ENCODE measurements around the gene RPS2.
"Not testable (repeated sequence)": the region's sequence is repeated elsewhere in the genome, so short reads cannot be mapped to it uniquely, and the experiment has no call there.

The RPS2 gene

GRCh38 chr16:1940273-1941161 lies 24.1 kb downstream of the RPS2 start:
- H3K9me3 ChIP-seq (ENCODE audit: insufficient read depth, low read length), result no peaks in the 10 kb centered on the region
- no peak overlapping the region for H3K27ac ChIP-seq (ENCODE audit: low read depth, low read length)
- no peaks in the 10 kb centered on the region for H3K79me2 ChIP-seq (ENCODE audit: insufficient read depth, low read length)
- no peak overlapping the region for H3K9ac ChIP-seq (ENCODE audit: low read length)
- no peaks in the 10 kb centered on the region for H4K20me1 ChIP-seq (ENCODE audit: low read depth, low read length)
- no peaks in the 10 kb centered on the region for H3F3A ChIP-seq (ENCODE audit: insufficient read depth)
- H3K27me3 ChIP-seq (ENCODE audit: low read length), result no peaks in the 10 kb centered on the region
- H2AFZ ChIP-seq (ENCODE audit: low read depth, low read length, severe bottlenecking), result no peak overlapping the region
- H3K4me3 ChIP-seq (ENCODE audit: insufficient read depth, low read length, poor library complexity, severe bottlenecking), result no peak overlapping the region
- no peaks in the 10 kb centered on the region for H3K9me2 ChIP-seq (replicated peaks; ENCODE audit: insufficient read depth, low read length)
- H3K4me2 ChIP-seq (ENCODE audit: low read depth, low read length, poor library complexity, severe bottlenecking), result no peak overlapping the region
- TF ChIP-seq EZH2phosphoT487 (conservative IDR thresholded peaks at IDR 0.05; ENCODE audit: low read length), result no peak
- TF ChIP-seq, protein P1, sequence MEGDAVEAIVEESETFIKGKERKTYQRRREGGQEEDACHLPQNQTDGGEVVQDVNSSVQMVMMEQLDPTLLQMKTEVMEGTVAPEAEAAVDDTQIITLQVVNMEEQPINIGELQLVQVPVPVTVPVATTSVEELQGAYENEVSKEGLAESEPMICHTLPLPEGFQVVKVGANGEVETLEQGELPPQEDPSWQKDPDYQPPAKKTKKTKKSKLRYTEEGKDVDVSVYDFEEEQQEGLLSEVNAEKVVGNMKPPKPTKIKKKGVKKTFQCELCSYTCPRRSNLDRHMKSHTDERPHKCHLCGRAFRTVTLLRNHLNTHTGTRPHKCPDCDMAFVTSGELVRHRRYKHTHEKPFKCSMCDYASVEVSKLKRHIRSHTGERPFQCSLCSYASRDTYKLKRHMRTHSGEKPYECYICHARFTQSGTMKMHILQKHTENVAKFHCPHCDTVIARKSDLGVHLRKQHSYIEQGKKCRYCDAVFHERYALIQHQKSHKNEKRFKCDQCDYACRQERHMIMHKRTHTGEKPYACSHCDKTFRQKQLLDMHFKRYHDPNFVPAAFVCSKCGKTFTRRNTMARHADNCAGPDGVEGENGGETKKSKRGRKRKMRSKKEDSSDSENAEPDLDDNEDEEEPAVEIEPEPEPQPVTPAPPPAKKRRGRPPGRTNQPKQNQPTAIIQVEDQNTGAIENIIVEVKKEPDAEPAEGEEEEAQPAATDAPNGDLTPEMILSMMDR (IDR thresholded peaks at IDR 0.05; ENCODE audit: insufficient read depth, low read length, poor library complexity, severe bottlenecking), result no peak
- no peaks in the 10 kb centered on the region for H3K36me3 ChIP-seq (ENCODE audit: low read length)

DNA sequence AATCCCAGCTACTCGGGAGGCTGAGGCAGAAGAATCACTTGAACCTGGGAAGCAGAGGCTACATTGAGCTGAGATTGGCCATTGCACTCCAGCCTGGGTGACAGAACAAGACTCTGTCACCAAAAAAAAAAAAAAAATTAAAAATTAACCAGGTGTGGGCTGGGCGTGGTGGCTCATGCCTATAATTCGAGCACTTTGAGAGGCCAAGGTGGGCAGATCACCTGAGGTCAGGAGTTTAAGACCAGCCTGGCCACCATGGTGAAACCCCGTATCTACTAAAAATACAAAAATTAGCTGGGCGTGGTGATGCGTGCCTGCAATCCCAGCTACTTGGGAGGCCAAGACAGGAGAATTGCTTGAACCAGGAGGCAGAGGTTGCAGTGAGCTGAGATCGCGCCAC lies 24.8 kb downstream of the RPS2 start:
- H3K27me3 ChIP-seq (ENCODE audit: low read length); H2AFZ ChIP-seq (ENCODE audit: low read depth, low read length, severe bottlenecking); H4K20me1 ChIP-seq (ENCODE audit: low read depth, low read length); H3K4me3 ChIP-seq (ENCODE audit: insufficient read depth, low read length, poor library complexity, severe bottlenecking); H3K9me2 ChIP-seq (replicated peaks; ENCODE audit: insufficient read depth, low read length); H3K9me3 ChIP-seq (ENCODE audit: insufficient read depth, low read length); H3F3A ChIP-seq (ENCODE audit: insufficient read depth); H3K9ac ChIP-seq (ENCODE audit: low read length); H3K79me2 ChIP-seq (ENCODE audit: insufficient read depth, low read length); H3K36me3 ChIP-seq (ENCODE audit: low read length); H3K4me2 ChIP-seq (ENCODE audit: low read depth, low read length, poor library complexity, severe bottlenecking); H3K27ac ChIP-seq (ENCODE audit: low read depth, low read length): not testable (repeated sequence)

- Histone ChIP-seq H3K27ac (ENCODE audit: low read depth, low read length) (no peak overlapping the region), H3K4me2 (ENCODE audit: low read depth, low read length, poor library complexity, severe bottlenecking) (no peak overlapping the region), H4K20me1 (ENCODE audit: low read depth, low read length) (no peaks in the 10 kb centered on the region), H3K79me2 (ENCODE audit: insufficient read depth, low read length) (no peaks in the 10 kb centered on the region), H3K9me2 (replicated peaks; ENCODE audit: insufficient read depth, low read length) (no peaks in the 10 kb centered on the region), H3F3A (ENCODE audit: insufficient read depth) (no peaks in the 10 kb centered on the region), H3K36me3 (ENCODE audit: low read length) (no peaks in the 10 kb centered on the region), H3K9ac (ENCODE audit: low read length) (no peak overlapping the region), H2AFZ (ENCODE audit: low read depth, low read length, severe bottlenecking) (no peak overlapping the region), H3K27me3 (ENCODE audit: low read length) (no peaks in the 10 kb centered on the region), H3K4me3 (ENCODE audit: insufficient read depth, low read length, poor library complexity, severe bottlenecking) (no peak overlapping the region), H3K9me3 (ENCODE audit: insufficient read depth, low read length) (no peaks in the 10 kb centered on the region)
- no peak for TF ChIP-seq EZH2phosphoT487 (conservative IDR thresholded peaks at IDR 0.05; ENCODE audit: low read length)
Observed at GRCh38 chr16:1938910-1939309, 25.7 kb downstream of the RPS2 start.

DNA sequence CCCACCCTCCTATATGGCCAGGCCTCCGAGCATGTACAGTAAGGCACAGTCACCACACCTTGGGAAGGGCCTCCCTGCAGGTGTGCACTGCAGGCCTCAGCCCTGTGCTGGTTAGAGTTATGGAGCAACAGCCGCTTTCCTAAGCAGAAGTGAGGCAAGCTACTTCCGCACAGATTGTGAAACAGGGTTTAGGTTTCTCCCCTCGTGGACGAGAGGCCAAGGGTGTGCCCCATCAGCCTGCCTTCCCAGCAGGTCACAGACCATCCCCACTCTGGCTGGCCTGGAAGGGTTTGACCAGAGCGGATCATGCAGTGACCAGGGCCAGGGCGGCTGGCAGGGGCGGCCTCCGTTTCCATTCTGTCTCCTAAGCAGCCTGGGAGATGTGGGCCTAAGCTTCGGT lies 26.3 kb downstream of the RPS2 start:
- Histone ChIP-seq H3K27ac (ENCODE audit: low read depth, low read length) (no peak overlapping the region), H4K20me1 (ENCODE audit: low read depth, low read length) (no peaks in the 10 kb centered on the region), H3K36me3 (ENCODE audit: low read length) (no peaks in the 10 kb centered on the region), H2AFZ (ENCODE audit: low read depth, low read length, severe bottlenecking) (no peak overlapping the region), H3K27me3 (ENCODE audit: low read length) (no peaks in the 10 kb centered on the region), H3K4me2 (ENCODE audit: low read depth, low read length, poor library complexity, severe bottlenecking) (no peak overlapping the region), H3K9me2 (replicated peaks; ENCODE audit: insufficient read depth, low read length) (no peaks in the 10 kb centered on the region), H3K79me2 (ENCODE audit: insufficient read depth, low read length) (no peaks in the 10 kb centered on the region), H3K9me3 (ENCODE audit: insufficient read depth, low read length) (no peaks in the 10 kb centered on the region), H3K4me3 (ENCODE audit: insufficient read depth, low read length, poor library complexity, severe bottlenecking) (no peak overlapping the region), H3K9ac (ENCODE audit: low read length) (no peak overlapping the region), H3F3A (ENCODE audit: insufficient read depth) (no peaks in the 10 kb centered on the region)
- no peak for TF ChIP-seq EZH2phosphoT487 (conservative IDR thresholded peaks at IDR 0.05; ENCODE audit: low read length)
- TF ChIP-seq, protein P1 (IDR thresholded peaks at IDR 0.05; ENCODE audit: insufficient read depth, low read length, poor library complexity, severe bottlenecking), result no peak
